ENCODE data around the gene HDAC4. TPM values are rescaled to one million over a fixed set of nuclear protein-coding genes. Genes with fewer than 3 reads are reported as not detected.

HDAC4 gene
- total RNA-seq, 1 experiment from 2014 or later, result 5.5 TPM

DNA sequence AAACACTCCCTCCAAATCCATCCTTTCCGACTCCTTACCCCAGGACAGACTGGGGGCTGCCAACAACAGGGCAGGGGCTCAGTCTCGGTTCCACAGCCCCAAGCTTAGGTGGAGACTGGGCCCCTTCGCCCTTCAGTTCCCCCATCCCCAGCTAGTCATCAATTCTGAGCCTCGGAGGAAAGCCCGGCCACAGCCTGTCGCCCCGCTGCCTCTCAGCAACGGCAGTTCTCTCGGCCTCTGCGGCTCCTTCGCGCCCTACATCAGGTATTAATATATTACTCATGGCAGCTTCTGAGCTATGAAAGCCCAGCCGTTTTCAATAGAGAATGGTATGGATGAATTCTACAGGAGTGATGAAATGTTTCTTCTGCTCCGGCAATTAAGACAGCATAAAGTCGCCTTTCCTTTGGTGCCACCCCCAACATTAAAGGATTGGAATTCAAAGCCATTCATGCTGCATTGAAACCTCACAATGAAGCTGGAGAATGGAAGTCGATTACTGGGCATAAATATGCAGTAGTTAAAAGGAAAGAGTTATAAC lies 2.8 kb downstream of the HDAC4 start:
- DNase-seq (ENCODE audit: low read depth), result no peak

- no peak for DNase-seq (ENCODE audit: low read depth)
These were observed 3.7 kb downstream of the HDAC4 start for GRCh38 chr2:239396881-239397681.

- DNase-seq (ENCODE audit: low read depth), result no peak
These were observed 5.3 kb downstream of the HDAC4 start for GRCh38 chr2:239395524-239395923.

DNA sequence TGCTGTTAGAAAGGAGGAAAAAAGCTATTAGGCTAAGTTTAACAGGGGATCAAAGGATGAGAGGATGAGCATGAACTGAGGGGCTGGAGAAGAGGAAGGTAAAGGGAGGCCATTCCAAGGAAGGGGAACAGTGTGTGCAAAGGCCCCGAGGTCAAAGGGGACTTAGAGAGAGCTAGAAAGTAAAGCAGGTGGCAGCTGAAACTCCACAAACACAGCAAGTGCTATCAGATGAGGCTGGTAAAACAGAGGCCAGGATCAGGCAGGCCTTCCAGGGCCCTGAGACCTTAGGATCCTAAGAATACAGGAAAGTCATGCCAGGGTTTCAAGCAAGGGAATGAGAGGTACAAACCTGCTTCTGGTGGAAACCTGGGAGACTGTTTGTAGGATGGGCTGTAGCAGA lies 5.8 kb downstream of the HDAC4 start:
- DNase-seq (ENCODE audit: low read depth), result no peak

GRCh38 chr2:239394346-239394945 lies 6.4 kb downstream of the HDAC4 start:
- no peak for DNase-seq (ENCODE audit: low read depth)

- no peak for DNase-seq (ENCODE audit: low read depth)
These were observed 6.9 kb downstream of the HDAC4 start for GRCh38 chr2:239393941-239394340.

GRCh38 chr2:239393388-239393940 lies 7.4 kb downstream of the HDAC4 start:
- peak; percentile 53 for DNase-seq (ENCODE audit: low read depth)

DNA sequence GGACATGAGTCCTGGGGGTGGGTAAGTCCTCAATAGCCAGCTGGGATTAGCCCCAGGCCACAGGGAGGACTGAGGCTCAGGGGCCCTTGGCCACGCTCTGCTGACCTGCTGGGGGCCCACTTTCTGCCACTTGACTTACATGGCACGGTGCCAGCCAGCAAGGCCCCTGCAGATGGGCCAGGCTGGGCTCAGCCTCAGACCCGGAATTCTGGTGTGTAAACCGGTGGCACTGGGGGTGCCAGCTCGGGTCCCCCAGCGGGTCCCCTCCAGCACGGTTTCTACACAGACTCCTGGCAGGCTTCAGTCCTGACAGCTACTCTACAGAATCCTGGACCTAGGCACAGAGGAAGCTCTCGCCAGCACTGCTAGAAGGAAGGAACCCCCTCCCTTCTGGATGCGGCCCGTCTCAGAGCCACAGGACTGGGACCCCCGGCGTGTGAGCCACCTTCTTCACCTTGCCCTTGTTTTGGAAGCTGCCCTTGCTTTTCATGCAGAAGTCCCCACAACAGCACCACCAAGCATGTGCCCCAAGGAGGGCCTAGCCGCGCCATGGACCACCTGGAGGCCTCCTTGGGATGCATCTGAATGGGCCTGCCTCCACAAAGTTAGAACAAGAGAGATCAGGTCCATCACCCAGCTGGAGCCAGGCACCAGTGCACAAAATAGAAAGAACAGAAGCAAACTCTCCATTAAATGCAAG lies 8.0 kb downstream of the HDAC4 start:
- no peak for DNase-seq (ENCODE audit: low read depth)

- no peak for DNase-seq (ENCODE audit: low read depth)
These were observed 8.8 kb downstream of the HDAC4 start for GRCh38 chr2:239392072-239392357.

DNA sequence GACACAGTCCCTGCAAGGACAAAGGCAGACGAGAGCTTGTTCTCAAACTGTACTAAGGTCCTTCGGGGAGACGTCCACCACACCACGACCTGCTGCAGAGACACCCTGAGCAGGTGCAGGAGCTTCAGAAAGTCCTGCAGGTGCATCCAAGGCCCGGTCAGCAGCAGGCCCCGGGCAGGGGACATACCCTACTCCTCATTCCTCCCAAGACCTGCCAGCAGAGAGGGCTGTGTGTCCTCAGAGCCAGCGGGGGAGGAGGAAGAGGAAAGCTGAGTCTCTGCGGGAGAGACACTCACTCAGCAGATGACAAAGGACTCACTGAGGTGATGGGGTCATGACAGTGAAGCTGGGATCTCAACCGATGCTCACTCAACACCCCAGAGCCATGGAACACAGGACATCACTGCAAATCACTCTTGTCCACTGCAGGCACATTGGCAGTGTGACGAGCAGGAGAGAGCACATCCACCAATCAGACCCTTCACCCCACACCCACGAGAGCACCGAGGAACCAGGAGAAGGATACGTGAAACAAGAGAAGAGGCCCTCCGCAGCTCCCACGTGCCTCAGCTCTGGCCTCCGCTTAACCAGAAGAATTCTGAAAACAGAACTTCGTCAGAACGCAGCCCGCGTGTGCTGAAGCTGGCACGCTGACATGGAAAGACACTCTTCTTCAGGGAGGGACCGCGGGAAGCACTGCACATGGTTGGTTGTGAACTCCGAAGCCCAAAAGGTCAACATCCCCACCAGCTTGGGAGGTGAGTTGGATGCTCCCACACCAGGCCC lies 9.3 kb downstream of the HDAC4 start:
- no peak for DNase-seq (ENCODE audit: low read depth)

GRCh38 chr2:239390546-239391285 lies 10.1 kb downstream of the HDAC4 start:
- no peak for DNase-seq (ENCODE audit: low read depth)

- no peak for DNase-seq (ENCODE audit: low read depth)
These were observed 11.1 kb downstream of the HDAC4 start for GRCh38 chr2:239389414-239390329.

GRCh38 chr2:239388236-239389151 lies 12.3 kb downstream of the HDAC4 start:
- no peak for DNase-seq (ENCODE audit: low read depth)

DNA sequence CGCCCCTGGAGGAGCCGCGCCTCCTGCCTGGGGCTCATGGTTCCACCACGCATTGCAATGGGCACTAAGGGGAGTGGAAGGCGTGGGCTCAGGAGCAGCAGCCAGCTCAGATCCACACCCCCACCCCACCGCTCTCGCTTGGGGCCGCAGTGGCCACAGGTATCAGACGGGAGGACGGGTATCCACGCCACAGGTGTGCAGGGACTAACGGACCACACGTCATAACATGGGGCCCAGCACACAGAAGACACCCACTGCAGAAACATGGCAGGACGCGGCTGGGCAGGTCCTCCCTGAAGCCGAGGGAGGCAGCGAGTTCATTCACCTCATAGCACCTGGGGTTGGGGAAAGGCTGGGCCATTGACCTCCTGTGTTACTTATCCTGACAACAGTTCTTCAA lies 13.0 kb downstream of the HDAC4 start:
- no peak for DNase-seq (ENCODE audit: low read depth)

DNA sequence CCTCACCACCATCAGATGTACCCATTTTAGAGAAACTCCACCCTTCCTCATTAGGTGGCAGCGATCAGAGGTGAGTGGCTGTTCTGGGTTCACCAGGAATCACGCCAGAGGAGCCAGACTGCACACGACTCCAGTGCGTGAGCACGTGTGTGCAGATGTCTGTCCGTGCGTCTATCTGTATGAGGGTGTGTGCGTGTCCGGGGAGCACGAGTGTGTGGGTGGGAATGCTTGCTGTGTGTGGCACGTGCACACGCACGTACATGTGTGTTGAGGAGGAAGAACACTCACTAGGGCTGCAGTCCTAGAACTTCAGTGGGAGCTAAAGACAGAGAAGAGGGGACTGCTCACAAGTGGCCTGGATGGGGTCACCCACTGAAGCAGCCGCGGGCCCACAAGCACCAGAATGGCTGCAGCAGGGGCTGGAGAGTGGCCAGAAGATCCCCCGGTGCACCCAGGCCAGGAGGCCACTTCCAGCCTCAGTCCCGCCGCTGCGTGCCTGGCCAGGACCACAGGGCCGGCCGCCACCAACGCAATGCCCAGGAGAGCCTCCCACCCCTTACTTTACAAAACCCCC lies 13.9 kb downstream of the HDAC4 start:
- no peak for DNase-seq (ENCODE audit: low read depth)

DNA sequence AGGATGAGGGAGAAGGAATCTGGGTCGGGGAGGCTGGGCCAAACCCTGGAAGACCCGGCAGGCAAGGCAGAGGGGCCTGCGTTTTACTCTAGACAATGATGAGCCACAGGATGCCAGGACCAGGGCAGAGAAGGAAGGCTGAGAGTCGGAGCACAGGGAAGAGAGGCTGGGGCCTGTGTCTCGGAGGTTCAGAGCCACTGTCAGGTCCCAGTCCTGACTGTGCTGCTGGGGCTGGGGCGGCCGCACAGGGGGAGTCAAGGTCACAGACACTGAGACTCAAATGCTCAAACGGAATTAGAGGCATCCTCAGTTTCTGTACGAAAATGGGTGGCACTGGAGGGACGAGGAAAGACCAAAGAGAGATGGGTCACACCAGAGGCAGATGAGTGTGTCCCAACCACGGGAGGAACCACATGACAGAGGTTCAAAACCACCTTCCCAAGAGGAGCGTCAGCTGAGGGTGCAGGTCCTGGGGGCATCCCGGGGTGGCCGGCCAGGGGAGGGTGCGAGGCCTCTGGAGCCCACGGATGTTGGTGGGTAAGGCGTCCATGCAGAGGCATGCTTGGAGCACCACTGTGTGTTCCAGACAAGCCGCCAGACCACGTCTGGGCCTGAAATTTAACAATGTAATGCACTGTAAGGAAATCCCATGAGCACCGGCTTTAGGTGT lies 14.7 kb downstream of the HDAC4 start:
- DNase-seq (ENCODE audit: low read depth), result no peak

GRCh38 chr2:239385096-239386000 lies 15.5 kb downstream of the HDAC4 start:
- no peak for DNase-seq (ENCODE audit: low read depth)
